GM19351 (cell line): Measurements from ENCODE around the gene TBC1D1.

Source experiments
- ATAC-seq: cut with Tn5 transposase; IDR thresholded peaks from one replicate; pipeline ENCODE4 v1.9.1; 2021; ENCODE audit warnings: mild to moderate bottlenecking, moderate library complexity; ENCODE audit not compliant: unreplicated experiment

TBC1D1 gene

GRCh38 chr4:38182334-38182998 is 291.6 kb downstream of the TBC1D1 start:
- no peak for ATAC-seq

DNA sequence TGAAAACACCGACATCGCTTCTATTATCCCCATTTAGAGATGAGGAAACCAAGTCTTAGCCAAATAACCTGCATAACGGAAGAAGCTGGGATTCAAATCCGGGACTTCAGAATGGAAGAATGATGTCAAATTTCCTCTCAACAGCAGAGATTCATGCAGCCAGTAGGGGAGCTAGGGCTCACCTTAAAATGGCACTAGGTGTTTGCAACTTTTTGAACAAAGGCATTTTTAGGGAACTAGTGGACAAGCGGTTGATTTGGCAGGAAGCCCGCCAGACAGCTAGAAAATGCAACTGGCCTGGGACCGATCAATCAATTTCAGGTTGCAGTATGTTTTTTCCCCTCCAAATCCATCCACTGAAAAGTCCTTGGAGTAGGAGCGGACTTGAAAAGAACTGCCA is 293.5 kb downstream of the TBC1D1 start:
- no peak for ATAC-seq

DNA sequence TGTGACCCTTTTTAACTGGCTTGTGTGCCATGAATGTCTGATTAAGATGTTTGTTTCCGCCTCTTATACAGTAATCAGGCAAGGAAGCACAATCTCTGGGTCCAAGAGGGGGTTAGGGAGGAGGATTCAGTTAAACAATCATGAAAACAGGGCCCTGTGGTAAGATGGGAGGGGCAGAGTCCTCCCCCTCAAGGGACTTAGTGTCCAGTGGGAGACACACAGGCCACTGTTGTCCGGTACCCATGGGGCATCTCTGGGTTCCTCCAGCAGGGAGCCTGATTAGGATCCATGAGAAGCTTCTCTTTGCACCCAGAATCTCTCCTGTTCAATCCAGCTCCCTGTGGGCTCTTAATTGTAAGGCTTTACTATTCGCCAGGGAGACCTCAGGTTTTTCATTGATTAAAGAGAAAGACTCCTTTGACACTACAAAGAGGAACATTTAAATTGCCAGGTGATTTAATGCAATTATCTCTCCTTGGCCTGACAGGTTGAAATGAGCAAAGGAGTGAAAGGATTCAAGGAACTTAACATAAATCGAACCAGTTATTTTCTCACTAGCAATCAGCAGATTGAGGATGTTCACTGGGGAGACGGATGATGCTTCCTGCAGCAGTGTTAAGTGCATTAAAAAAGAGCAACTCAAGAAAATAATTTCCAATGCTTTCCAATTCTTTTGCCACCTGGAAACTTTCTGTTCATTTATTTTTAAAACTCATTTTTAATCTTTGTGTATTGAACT is 294.7 kb downstream of the TBC1D1 start:
- ATAC-seq, result no peak

DNA sequence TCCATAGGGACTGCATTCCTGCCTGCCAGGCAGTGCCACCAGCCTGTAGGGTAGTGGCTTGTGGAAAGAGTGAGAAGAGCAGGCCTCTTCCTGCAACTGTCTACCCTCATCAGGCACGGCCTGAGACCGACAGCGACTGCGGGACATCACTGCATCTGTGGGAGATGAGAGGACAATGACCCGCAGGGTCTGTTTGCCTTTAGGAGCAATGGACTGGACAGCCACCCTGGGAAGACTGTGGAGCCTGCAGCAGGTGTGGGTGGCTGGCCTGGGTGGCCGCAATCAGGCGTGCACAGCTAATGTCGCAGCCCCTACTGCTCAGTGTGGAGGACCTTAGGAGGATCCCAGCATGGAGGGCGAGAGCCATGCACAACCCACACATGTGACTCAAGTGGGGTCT is 297.3 kb downstream of the TBC1D1 start:
- no peak for ATAC-seq

GRCh38 chr4:38188631-38189101 is 297.8 kb downstream of the TBC1D1 start:
- ATAC-seq, result no peak
